Panc1 (cell line): ENCODE data around the gene TMEM14C. TPM values are rescaled to one million over a fixed set of nuclear protein-coding genes. Genes with fewer than 3 reads are reported as not detected.

Experiments used
- ATAC-seq: fragments of 200-7000 bp; cut with Tn5 transposase; 2 replicates; pipeline ENCODE4 v1.9.1; 2020; ENCODE audit warnings: mild to moderate bottlenecking, moderate library complexity
- BruUV-seq: library from RNA; stranded (reverse); fragments of 400-500 nt; replicated peaks from 2 replicates; lab custom pipeline; 2021; lab: Mats Ljungman, UMichigan
- CTCF ChIA-PET: fragments of 300-600 bp; sonication (Branson Sonifier 250); formaldehyde crosslinking; loops from one replicate; lab custom pipeline; 2022; ENCODE audit warnings: antibody characterized with exemption; lab: Charles Lee
- POLR2A ChIA-PET: fragments of 300-600 bp; sonication (Branson Sonifier 250); formaldehyde crosslinking; loops from one replicate; lab custom pipeline; 2022; ENCODE audit warnings: antibody characterized with exemption; lab: Charles Lee
- DNase-seq: peaks from one replicate; pipeline ENCODE4 v3.0.0-alpha.2; 2010; ENCODE audit warnings: low read depth, low spot score
- H3K27ac ChIP-seq: 2 replicates; pipeline ENCODE4 v1.5.1; 2011; ENCODE audit warnings: mild to moderate bottlenecking, low read length, inconsistent platforms
- H3K27me3 ChIP-seq: fragments of 200-500 bp; sonication (Bioruptor generic); 2 replicates; pipeline ENCODE4 v1.6.0; 2014; ENCODE audit warnings: low read length, inconsistent platforms; ENCODE audit not compliant: control insufficient read depth, insufficient read depth
- H3K36me3 ChIP-seq: fragments of 200-500 bp; sonication (Bioruptor generic); 2 replicates; pipeline ENCODE4 v1.5.1; 2014; ENCODE audit warnings: inconsistent platforms, mild to moderate bottlenecking, low read length, moderate library complexity; ENCODE audit not compliant: control insufficient read depth, insufficient read depth
- H3K4me1 ChIP-seq: 2 replicates; pipeline ENCODE4 v1.5.1; 2011; ENCODE audit warnings: inconsistent platforms, mild to moderate bottlenecking, low read length, moderate library complexity; ENCODE audit not compliant: control insufficient read depth, insufficient read depth
- H3K4me3 ChIP-seq, 2 experiments: 2 replicates each; pipeline ENCODE4 v1.5.1; 2011 to 2012; ENCODE audit warnings: low read depth in 2 of 2, low read length in 2 of 2, mild to moderate bottlenecking in 2 of 2, inconsistent platforms in 1 of 2, moderate library complexity in 1 of 2
- H3K9me3 ChIP-seq: fragments of 200-500 bp; sonication (Bioruptor generic); 2 replicates; pipeline ENCODE4 v1.5.1; 2014; ENCODE audit warnings: low read depth, mild to moderate bottlenecking, inconsistent platforms, low read length, moderate library complexity; ENCODE audit not compliant: control insufficient read depth, insufficient read depth
- POLR2AphosphoS5 ChIP-seq: IDR thresholded peaks from 2 replicates; pipeline ENCODE4 v1.6.1; 2012; ENCODE audit warnings: mild to moderate bottlenecking, low read depth, low read length, moderate library complexity
- SIN3A ChIP-seq: IDR thresholded peaks from 2 replicates; pipeline ENCODE4 v1.6.1; 2012; ENCODE audit warnings: low read depth, mild to moderate bottlenecking, low read length, moderate library complexity, borderline replicate concordance; ENCODE audit not compliant: insufficient read depth
- TCF7L2 ChIP-seq: IDR thresholded peaks from 2 replicates; pipeline ENCODE4 v1.6.1; 2011; ENCODE audit warnings: mild to moderate bottlenecking, low read depth, low read length, inconsistent platforms
- in situ Hi-C: cut with HindIII; loops from 2 replicates; pipeline ENCODE4 v1.10.0; 2016; ENCODE audit warnings: low sequenced_read_pairs, low pct_unique_long_range_greater_than_20kb
- intact Hi-C: fragments of 100-400 bp; cut with micrococcal nuclease; formaldehyde crosslinking; loops from one replicate; pipeline ENCODE4 v1.10.0; 2022; ENCODE audit not compliant: unreplicated experiment
- total RNA-seq: library from RNA; stranded (reverse); gene quantifications from one replicate; pipeline ENCODE4 v1.2.1, GENCODE V29; 2021; ENCODE audit not compliant: unreplicated experiment
- TF ChIP-seq, protein P1 (sequence below), 2 experiments: IDR thresholded peaks; 2 replicates each; pipeline ENCODE4 v1.6.1; 2011 to 2012; ENCODE audit warnings: low read depth in 2 of 2, control low read depth in 1 of 2, low read length in 1 of 2, mild to moderate bottlenecking in 1 of 2, moderate library complexity in 1 of 2; ENCODE audit not compliant: insufficient read depth in 1 of 2
- TF ChIP-seq, protein P2 (sequence below): fragments of 450-650 bp; IDR thresholded peaks from 2 replicates; pipeline ENCODE4 v1.5.1; 2017; ENCODE audit warnings: mild to moderate bottlenecking

Gene TMEM14C
- total RNA-seq, 1 experiment from 2014 or later: 159 TPM

DNA sequence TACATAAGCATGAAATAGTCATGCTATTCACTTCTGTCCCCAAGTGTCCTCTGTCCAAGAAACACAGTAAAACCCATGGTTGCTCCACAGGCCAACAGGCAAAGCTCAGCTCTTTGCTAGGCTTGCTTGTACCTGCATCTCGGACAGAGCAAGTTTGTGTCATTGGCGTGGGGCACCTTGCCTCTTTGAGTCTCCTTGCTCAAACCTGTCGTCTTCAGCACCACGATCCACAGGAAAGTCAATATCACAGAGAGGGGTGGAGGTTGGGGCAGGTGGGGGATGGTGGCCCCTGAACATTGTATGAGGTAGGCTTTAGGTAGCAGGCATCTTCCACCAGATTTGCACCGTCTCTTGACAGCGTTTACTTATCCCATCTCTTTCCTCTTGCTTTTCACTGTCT, 20.6 kb downstream of the TMEM14C start:
- no peak for ATAC-seq
- Histone ChIP-seq H3K9me3 (no peaks in the 10 kb centered on the region), H3K4me3 (no peak overlapping the region), H3K27me3 (no peaks in the 10 kb centered on the region), H3K4me1 (peaks cover 18% of the 10 kb centered on the region), H3K27ac (no peak overlapping the region), H3K36me3 (peaks cover 5% of the 10 kb centered on the region; the same call in 1 of the 2 replicates)
- POLR2A ChIA-PET: interaction anchor here (0.5 to 0.6 kb wide), 2 partner anchors 12 to 37 kb away, joined by 3 to 10 read pairs; no protein-coding TSS in a partner anchor
- intact Hi-C loops: no loop called here
- no TSS peak for BruUV-seq
- in situ Hi-C loops: no loop called here
- no peak for DNase-seq
- no peak for TF ChIP-seq SIN3A
- no peak for TF ChIP-seq TCF7L2
- no peak for TF ChIP-seq POLR2AphosphoS5
- TF ChIP-seq, protein P1, sequence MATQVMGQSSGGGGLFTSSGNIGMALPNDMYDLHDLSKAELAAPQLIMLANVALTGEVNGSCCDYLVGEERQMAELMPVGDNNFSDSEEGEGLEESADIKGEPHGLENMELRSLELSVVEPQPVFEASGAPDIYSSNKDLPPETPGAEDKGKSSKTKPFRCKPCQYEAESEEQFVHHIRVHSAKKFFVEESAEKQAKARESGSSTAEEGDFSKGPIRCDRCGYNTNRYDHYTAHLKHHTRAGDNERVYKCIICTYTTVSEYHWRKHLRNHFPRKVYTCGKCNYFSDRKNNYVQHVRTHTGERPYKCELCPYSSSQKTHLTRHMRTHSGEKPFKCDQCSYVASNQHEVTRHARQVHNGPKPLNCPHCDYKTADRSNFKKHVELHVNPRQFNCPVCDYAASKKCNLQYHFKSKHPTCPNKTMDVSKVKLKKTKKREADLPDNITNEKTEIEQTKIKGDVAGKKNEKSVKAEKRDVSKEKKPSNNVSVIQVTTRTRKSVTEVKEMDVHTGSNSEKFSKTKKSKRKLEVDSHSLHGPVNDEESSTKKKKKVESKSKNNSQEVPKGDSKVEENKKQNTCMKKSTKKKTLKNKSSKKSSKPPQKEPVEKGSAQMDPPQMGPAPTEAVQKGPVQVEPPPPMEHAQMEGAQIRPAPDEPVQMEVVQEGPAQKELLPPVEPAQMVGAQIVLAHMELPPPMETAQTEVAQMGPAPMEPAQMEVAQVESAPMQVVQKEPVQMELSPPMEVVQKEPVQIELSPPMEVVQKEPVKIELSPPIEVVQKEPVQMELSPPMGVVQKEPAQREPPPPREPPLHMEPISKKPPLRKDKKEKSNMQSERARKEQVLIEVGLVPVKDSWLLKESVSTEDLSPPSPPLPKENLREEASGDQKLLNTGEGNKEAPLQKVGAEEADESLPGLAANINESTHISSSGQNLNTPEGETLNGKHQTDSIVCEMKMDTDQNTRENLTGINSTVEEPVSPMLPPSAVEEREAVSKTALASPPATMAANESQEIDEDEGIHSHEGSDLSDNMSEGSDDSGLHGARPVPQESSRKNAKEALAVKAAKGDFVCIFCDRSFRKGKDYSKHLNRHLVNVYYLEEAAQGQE (IDR thresholded peaks at IDR 0.05; ENCODE audit: insufficient read depth in 1 of 2, low read depth in 2 of 2, low read length in 1 of 2): no peak
- TF ChIP-seq, protein P2, sequence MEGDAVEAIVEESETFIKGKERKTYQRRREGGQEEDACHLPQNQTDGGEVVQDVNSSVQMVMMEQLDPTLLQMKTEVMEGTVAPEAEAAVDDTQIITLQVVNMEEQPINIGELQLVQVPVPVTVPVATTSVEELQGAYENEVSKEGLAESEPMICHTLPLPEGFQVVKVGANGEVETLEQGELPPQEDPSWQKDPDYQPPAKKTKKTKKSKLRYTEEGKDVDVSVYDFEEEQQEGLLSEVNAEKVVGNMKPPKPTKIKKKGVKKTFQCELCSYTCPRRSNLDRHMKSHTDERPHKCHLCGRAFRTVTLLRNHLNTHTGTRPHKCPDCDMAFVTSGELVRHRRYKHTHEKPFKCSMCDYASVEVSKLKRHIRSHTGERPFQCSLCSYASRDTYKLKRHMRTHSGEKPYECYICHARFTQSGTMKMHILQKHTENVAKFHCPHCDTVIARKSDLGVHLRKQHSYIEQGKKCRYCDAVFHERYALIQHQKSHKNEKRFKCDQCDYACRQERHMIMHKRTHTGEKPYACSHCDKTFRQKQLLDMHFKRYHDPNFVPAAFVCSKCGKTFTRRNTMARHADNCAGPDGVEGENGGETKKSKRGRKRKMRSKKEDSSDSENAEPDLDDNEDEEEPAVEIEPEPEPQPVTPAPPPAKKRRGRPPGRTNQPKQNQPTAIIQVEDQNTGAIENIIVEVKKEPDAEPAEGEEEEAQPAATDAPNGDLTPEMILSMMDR: no peak
- CTCF ChIA-PET: no interaction called here

DNA sequence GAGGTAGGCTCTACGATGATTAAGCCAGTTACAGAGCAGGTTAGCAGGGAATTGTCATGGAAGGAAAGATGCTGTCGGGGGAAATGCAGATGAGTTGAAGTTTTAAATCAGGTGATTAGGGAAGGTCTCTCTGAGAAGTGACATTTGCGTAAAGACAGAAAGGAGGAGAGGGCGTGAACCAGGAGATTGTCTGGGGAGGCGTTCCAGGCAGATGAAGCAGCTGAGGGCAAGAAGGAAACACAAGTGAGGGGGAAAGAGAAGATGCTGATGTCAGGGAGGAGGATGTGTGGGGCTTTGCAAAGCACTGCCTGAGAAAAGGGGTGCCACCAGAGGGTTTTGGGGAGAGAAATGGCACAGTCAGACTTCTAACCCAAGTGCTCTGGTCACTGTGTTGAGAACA, 22.2 kb downstream of the TMEM14C start:
- H3K4me3 ChIP-seq: no peak overlapping the region
- peak overlapping the region; percentile 15; the same call in 1 of the 2 replicates for H3K27ac ChIP-seq
- ChIA-PET POLR2A (no interaction called here), CTCF (no interaction called here)
- intact Hi-C loops (no loop called here), in situ Hi-C loops (no loop called here)
- no TSS peak for BruUV-seq
- no peaks in the 10 kb centered on the region for H3K27me3 ChIP-seq
- peaks cover 5% of the 10 kb centered on the region; the same call in 1 of the 2 replicates for H3K36me3 ChIP-seq
- no peaks in the 10 kb centered on the region for H3K9me3 ChIP-seq
- H3K4me1 ChIP-seq: peaks cover 30% of the 10 kb centered on the region
- DNase-seq (no peak), ATAC-seq (no peak)
- TF ChIP-seq, protein P1 (IDR thresholded peaks at IDR 0.05; ENCODE audit: insufficient read depth in 1 of 2, low read depth in 2 of 2, low read length in 1 of 2): no peak
- TF ChIP-seq, protein P2: no peak
- TF ChIP-seq POLR2AphosphoS5: no peak
- no peak for TF ChIP-seq TCF7L2
- no peak for TF ChIP-seq SIN3A
